ENCODE data around the gene CYTH3. TPM values are rescaled to one million over a fixed set of nuclear protein-coding genes. Genes with fewer than 3 reads are reported as not detected.

CYTH3 gene
- total and polyA plus RNA-seq, 2 of the 13 experiments (the other 11 are each of a cell fraction or from before 2014, with no cell fraction given) = 3.1 to 3.8 TPM

DNA sequence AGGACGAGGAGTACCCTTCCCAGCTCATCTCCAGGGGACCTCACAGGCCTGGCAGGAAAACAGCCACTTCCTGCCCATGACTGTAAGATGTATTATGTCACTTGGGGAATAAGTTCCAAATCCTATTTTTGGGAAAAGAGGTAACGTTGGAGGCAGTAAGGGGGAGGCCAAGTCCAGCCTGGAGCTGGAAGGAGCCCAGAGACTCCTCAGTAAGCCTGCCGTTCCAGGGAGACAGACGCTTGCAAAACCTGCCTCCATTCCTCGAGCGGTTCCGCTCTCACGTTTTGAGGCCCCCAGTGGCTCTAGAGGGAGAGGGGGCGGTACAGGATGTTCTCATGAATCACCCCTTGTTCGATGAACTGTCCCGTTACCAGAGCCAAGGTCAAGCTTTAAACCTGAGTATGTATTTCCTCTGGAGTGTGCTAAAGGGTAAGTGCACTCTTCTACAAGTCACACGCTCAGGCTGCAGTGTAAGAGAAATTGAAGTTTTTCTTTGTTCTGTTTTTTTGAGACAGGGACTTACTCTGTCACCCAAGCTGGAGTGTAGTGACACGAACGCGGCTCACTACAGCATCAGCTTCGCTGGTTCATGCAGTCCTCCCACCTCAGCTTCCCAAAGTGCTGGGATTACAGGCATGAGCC, 45.5 kb upstream of the CYTH3 start (continued):
- TF ChIP-seq, protein P1, sequence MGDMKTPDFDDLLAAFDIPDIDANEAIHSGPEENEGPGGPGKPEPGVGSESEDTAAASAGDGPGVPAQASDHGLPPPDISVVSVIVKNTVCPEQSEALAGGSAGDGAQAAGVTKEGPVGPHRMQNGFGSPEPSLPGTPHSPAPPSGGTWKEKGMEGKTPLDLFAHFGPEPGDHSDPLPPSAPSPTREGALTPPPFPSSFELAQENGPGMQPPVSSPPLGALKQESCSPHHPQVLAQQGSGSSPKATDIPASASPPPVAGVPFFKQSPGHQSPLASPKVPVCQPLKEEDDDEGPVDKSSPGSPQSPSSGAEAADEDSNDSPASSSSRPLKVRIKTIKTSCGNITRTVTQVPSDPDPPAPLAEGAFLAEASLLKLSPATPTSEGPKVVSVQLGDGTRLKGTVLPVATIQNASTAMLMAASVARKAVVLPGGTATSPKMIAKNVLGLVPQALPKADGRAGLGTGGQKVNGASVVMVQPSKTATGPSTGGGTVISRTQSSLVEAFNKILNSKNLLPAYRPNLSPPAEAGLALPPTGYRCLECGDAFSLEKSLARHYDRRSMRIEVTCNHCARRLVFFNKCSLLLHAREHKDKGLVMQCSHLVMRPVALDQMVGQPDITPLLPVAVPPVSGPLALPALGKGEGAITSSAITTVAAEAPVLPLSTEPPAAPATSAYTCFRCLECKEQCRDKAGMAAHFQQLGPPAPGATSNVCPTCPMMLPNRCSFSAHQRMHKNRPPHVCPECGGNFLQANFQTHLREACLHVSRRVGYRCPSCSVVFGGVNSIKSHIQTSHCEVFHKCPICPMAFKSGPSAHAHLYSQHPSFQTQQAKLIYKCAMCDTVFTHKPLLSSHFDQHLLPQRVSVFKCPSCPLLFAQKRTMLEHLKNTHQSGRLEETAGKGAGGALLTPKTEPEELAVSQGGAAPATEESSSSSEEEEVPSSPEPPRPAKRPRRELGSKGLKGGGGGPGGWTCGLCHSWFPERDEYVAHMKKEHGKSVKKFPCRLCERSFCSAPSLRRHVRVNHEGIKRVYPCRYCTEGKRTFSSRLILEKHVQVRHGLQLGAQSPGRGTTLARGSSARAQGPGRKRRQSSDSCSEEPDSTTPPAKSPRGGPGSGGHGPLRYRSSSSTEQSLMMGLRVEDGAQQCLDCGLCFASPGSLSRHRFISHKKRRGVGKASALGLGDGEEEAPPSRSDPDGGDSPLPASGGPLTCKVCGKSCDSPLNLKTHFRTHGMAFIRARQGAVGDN (CRISPR knock-in tag; IDR thresholded peaks at IDR 0.05) = peak; percentile 56
- TF ChIP-seq KDM3A (CRISPR knock-in tag; IDR thresholded peaks at IDR 0.05; ENCODE audit: low read depth) (no peak), FOXK1 (CRISPR knock-in tag; IDR thresholded peaks at IDR 0.05; ENCODE audit: borderline replicate concordance, low read depth) (no peak), ZBTB7B (CRISPR knock-in tag; IDR thresholded peaks at IDR 0.05) (peak; percentile 54; the same call in 1 of the 2 replicates), MED1 (CRISPR knock-in tag; IDR thresholded peaks at IDR 0.05) (peak; percentile 42; the same call in 1 of the 2 replicates), SOX5 (CRISPR knock-in tag; IDR thresholded peaks at IDR 0.05; ENCODE audit: borderline replicate concordance) (peak; percentile 57; the same call in 1 of the 2 replicates), AGO1 (IDR thresholded peaks at IDR 0.05; ENCODE audit: low read depth, low read length, poor library complexity, severe bottlenecking) (no peak), ZNF777 (CRISPR knock-in tag; IDR thresholded peaks at IDR 0.05) (0 out of 2 replicates have a peak, but pooled peaks have one; percentile 27), ZNF142 (CRISPR knock-in tag; IDR thresholded peaks at IDR 0.05) (no peak), SRF (IDR thresholded peaks at IDR 0.05; ENCODE audit: low read depth, low read length) (no peak), ZNF781 (CRISPR knock-in tag; IDR thresholded peaks at IDR 0.05; ENCODE audit: borderline replicate concordance, not compliant biosample characterization) (no peak), TCF7L2 (IDR thresholded peaks at IDR 0.05; ENCODE audit: low read depth, low read length) (no peak), ZBTB7A (CRISPR knock-in tag; IDR thresholded peaks at IDR 0.05) (peak; percentile 37; the same call in 1 of the 2 replicates), ZNF703 (CRISPR knock-in tag; IDR thresholded peaks at IDR 0.05; ENCODE audit: borderline replicate concordance) (no peak), CC2D1A (CRISPR knock-in tag; IDR thresholded peaks at IDR 0.05) (no peak)
- TF ChIP-seq, protein P2, sequence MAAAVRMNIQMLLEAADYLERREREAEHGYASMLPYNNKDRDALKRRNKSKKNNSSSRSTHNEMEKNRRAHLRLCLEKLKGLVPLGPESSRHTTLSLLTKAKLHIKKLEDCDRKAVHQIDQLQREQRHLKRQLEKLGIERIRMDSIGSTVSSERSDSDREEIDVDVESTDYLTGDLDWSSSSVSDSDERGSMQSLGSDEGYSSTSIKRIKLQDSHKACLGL (CRISPR knock-in tag; IDR thresholded peaks at IDR 0.05) = no peak
- TF ChIP-seq, protein P3, sequence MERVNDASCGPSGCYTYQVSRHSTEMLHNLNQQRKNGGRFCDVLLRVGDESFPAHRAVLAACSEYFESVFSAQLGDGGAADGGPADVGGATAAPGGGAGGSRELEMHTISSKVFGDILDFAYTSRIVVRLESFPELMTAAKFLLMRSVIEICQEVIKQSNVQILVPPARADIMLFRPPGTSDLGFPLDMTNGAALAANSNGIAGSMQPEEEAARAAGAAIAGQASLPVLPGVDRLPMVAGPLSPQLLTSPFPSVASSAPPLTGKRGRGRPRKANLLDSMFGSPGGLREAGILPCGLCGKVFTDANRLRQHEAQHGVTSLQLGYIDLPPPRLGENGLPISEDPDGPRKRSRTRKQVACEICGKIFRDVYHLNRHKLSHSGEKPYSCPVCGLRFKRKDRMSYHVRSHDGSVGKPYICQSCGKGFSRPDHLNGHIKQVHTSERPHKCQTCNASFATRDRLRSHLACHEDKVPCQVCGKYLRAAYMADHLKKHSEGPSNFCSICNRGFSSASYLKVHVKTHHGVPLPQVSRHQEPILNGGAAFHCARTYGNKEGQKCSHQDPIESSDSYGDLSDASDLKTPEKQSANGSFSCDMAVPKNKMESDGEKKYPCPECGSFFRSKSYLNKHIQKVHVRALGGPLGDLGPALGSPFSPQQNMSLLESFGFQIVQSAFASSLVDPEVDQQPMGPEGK (CRISPR knock-in tag; IDR thresholded peaks at IDR 0.05) = peak; percentile 94
